Immature natural killer cell (primary cell): ENCODE measurements around the gene CDCA5. TPM values are rescaled to one million over a fixed set of nuclear protein-coding genes. Genes with fewer than 3 reads are reported as not detected.

Source experiments
- DNase-seq, 3 donors: peaks; one replicate each; pipeline ENCODE4 v3.0.0; 2022; ENCODE audit warnings: mixed read lengths in 1 of 3
- H3K27ac Mint-ChIP-seq, 6 donors: one replicate each; pipeline ENCODE4 v1.8.0; 2020; ENCODE audit warnings: mixed read lengths in 6 of 6, mild to moderate bottlenecking in 5 of 6, inconsistent platforms in 4 of 6, moderate library complexity in 3 of 6
- H3K27me3 Mint-ChIP-seq, 3 donors: one replicate each; pipeline ENCODE4 v1.8.0; 2020 to 2021; ENCODE audit warnings: low read depth in 3 of 3, mild to moderate bottlenecking in 3 of 3, mixed read lengths in 3 of 3, moderate library complexity in 3 of 3, inconsistent platforms in 1 of 3
- H3K36me3 Mint-ChIP-seq, 3 donors: one replicate each; pipeline ENCODE4 v1.8.0; 2020; ENCODE audit warnings: mixed read lengths in 3 of 3, inconsistent platforms in 2 of 3, mild to moderate bottlenecking in 2 of 3
- H3K4me1 Mint-ChIP-seq, 2 donors: one replicate each; pipeline ENCODE4 v1.8.0; 2020; ENCODE audit warnings: inconsistent platforms in 2 of 2, mild to moderate bottlenecking in 2 of 2, mixed read lengths in 2 of 2, moderate library complexity in 1 of 2
- H3K4me3 Mint-ChIP-seq, 5 donors: one replicate each; pipeline ENCODE4 v1.8.0; 2020; ENCODE audit warnings: mild to moderate bottlenecking in 5 of 5, mixed read lengths in 5 of 5, inconsistent platforms in 3 of 5, moderate library complexity in 3 of 5
- H3K9me3 Mint-ChIP-seq, 6 donors: one replicate each; pipeline ENCODE4 v1.8.0; 2020; ENCODE audit warnings: mild to moderate bottlenecking in 6 of 6, mixed read lengths in 6 of 6, inconsistent platforms in 4 of 6, moderate library complexity in 3 of 6
- polyA plus RNA-seq, 3 donors: library from polyadenylated mRNA; unstranded; fragments of 300-500 nt; fragmentation: Illumina TruSeq; gene quantifications; one replicate each; pipeline ENCODE4 v1.2.3, GENCODE V29; 2021

The CDCA5 gene
- polyA plus RNA-seq, 3 donors from 2014 or later: 1.8 to 2.9 (median 2.4) TPM

DNA sequence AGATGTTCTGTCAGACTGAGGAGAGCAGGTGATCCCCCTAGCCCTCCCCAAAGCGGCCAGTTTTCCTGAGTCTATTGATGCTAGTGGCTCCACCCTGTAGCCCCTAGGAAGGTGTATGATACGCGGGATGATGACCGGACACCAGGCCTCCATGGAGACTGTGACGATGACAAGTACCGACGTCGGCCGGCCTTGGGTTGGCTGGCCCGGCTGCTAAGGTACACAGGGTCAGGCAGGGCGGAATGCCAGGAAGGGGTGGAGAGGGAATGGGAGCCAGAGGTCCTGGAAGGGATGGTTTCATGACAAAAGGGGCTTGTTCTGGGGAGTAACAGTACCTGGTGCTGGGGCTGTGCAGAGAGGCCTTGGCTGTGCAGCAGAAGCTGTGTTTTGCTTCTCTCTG, 3.4 kb upstream of the CDCA5 start:
- peaks cover 13 to 17% (median 14%) of the 10 kb centered on the region in 3 donors for H3K27me3 Mint-ChIP-seq
- no peak overlapping the region for H3K4me3 Mint-ChIP-seq

DNA sequence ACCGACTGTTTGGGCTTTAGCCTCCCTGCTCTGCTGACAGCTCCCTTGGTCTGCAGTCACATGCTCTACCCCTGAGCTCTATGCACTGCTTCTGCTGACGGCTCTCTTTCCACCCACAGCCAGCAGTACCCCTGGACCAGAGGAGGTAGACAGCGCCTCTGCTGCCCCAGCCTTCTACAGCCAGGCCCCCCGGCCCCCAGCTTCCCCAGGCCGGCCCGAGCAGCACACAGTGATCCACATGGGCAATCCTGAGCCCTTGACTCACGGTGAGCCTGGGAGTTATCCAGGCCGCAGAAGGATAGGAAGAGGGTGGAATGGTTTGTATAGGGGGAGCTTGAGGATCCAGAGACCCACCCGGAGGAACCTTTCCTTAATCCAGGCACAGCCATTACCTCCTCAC, 3.0 kb upstream of the CDCA5 start:
- no peak overlapping the region for H3K4me3 Mint-ChIP-seq
- no peak overlapping the region for H3K27ac Mint-ChIP-seq
- H3K9me3 Mint-ChIP-seq: no peaks in the 10 kb centered on the region
- H3K36me3 Mint-ChIP-seq: peaks cover 9 to 22% (median 10%) of the 10 kb centered on the region in 3 donors
- peaks cover 13 to 17% (median 14%) of the 10 kb centered on the region in 3 donors for H3K27me3 Mint-ChIP-seq
- H3K4me1 Mint-ChIP-seq: peaks cover 28 to 34% of the 10 kb centered on the region in 2 donors
- DNase-seq: no peak

More for the DNA sequence above, 3.4 kb upstream of the CDCA5 start:
- DNase-seq: no peak
- Mint-ChIP-seq H3K36me3 (peaks cover 9 to 22% (median 10%) of the 10 kb centered on the region in 3 donors), H3K4me1 (peaks cover 28 to 34% of the 10 kb centered on the region in 2 donors), H3K27ac (no peak overlapping the region), H3K9me3 (no peaks in the 10 kb centered on the region)

- H3K4me1 Mint-ChIP-seq: peaks cover 28 to 34% of the 10 kb centered on the region in 2 donors
- H3K9me3 Mint-ChIP-seq: no peaks in the 10 kb centered on the region
- DNase-seq: no peak
- H3K36me3 Mint-ChIP-seq: peaks cover 9 to 22% (median 10%) of the 10 kb centered on the region in 3 donors
- peaks cover 13 to 17% (median 14%) of the 10 kb centered on the region in 3 donors for H3K27me3 Mint-ChIP-seq
- peak overlapping the region; percentile 94 to 98 (median 97) for H3K27ac Mint-ChIP-seq
- H3K4me3 Mint-ChIP-seq: peak overlapping the region; percentile 89 to 95 (median 93)
Measured at GRCh38 chr11:65085446-65085845, 1.6 kb upstream of the CDCA5 start.

- Mint-ChIP-seq H3K9me3 (no peaks in the 10 kb centered on the region), H3K27ac (peak overlapping the region; percentile 94 to 98 (median 97)), H3K4me1 (peaks cover 28 to 34% of the 10 kb centered on the region in 2 donors), H3K27me3 (peaks cover 13 to 17% (median 14%) of the 10 kb centered on the region in 3 donors), H3K4me3 (peak overlapping the region; percentile 89 to 95 (median 93)), H3K36me3 (peaks cover 9 to 22% (median 10%) of the 10 kb centered on the region in 3 donors)
- DNase-seq: no peak
Measured at GRCh38 chr11:65084598-65085375, 947 bp upstream of the CDCA5 start.

DNA sequence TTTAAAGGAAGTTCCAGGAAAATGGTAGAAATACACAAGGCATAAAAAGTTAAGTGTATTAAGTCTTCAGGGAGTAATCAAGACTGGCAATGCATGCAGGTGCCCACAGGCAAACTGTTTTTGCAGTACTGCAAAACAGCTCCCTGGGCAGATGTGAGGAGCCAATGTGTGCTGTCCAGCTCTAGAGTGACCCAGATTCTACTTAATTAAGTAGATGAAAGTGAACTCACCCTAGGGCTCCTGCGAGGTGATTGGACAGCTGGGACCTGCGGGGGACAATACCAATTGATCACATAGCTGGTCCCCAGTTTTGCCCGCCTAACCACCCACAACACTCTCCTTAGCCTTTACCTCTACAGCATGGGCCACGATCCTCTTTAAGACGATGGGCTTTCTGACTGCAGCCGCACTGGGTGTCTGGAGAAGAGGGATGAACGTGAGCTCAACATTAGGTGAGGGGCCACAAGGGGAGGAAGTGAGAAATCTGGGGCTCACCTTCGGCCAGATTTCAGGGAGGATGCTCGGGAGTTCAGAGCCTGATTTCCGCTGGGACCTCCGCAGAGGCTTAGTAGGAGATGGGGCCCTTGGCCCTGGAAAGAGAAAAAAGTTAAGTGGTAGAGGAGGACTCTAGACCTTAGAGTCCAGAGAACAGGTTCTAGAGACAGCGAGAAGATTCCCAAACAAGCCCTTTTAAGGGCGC, 556 bp downstream of the CDCA5 start:
- Mint-ChIP-seq H3K4me3 (peak overlapping the region; percentile 89 to 95 (median 93)), H3K4me1 (peaks cover 28 to 34% of the 10 kb centered on the region in 2 donors), H3K27me3 (peaks cover 13 to 14% (median 13%) of the 10 kb centered on the region in 3 donors), H3K36me3 (peaks cover 0 to 10% (median 5%) of the 10 kb centered on the region in 3 donors), H3K27ac (peak overlapping the region; percentile 94 to 98 (median 97)), H3K9me3 (no peaks in the 10 kb centered on the region)
- DNase-seq: no peak

DNA sequence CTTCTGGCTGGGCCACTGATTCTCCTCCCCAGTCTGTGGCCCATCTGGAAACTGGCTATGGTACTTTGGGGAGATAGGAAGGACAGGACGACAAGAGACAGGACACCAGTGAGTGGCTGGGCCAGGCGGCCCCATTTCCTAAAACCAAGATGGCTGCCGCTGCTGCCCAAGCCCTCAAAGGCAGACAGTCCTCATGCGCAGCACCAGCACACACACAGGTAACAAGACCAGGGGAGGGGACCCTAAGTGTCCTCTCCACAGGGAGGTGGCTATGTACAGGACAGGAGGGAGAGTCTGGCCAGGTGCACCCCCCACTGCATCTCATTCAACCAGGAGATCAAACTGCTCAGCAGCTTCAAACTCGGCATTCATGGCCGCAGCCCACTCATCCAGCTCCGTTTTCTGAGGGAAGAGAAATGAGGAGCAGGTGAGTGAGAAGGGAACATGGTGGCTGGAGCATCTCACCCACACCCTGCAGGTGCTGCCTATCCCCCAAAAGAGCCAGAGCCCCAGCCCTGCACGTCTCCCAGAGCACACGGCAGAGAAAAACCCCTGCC, 5.0 kb downstream of the CDCA5 start:
- Mint-ChIP-seq H3K4me1 (peaks cover 11 to 13% of the 10 kb centered on the region in 2 donors), H3K27ac (peak overlapping the region in 1 of 6 donors; percentile 56), H3K9me3 (no peaks in the 10 kb centered on the region), H3K36me3 (no peaks in the 10 kb centered on the region), H3K27me3 (peaks cover 7 to 13% (median 10%) of the 10 kb centered on the region in 3 donors), H3K4me3 (no peak overlapping the region)
- DNase-seq: no peak

- Mint-ChIP-seq H3K4me1 (peaks cover 5 to 6% of the 10 kb centered on the region in 2 donors), H3K36me3 (no peaks in the 10 kb centered on the region), H3K4me3 (no peak overlapping the region), H3K9me3 (no peaks in the 10 kb centered on the region), H3K27me3 (peaks cover 0 to 7% (median 5%) of the 10 kb centered on the region in 3 donors), H3K27ac (peak overlapping the region in 4 of 6 donors; percentile 12 to 69 (median 58))
- peak; percentile 20 to 36 (median 30) for DNase-seq
Measured at GRCh38 chr11:65078151-65078550, 5.7 kb downstream of the CDCA5 start.

- no peak overlapping the region for H3K4me3 Mint-ChIP-seq
- peaks cover 0 to 2% of the 10 kb centered on the region in 2 donors for H3K4me1 Mint-ChIP-seq
- no peak overlapping the region for H3K27ac Mint-ChIP-seq
- no peak for DNase-seq
- H3K27me3 Mint-ChIP-seq: peaks cover 0 to 7% (median 3%) of the 10 kb centered on the region in 3 donors
- H3K36me3 Mint-ChIP-seq: no peaks in the 10 kb centered on the region
- no peaks in the 10 kb centered on the region for H3K9me3 Mint-ChIP-seq
Measured at GRCh38 chr11:65077451-65077850, 6.4 kb downstream of the CDCA5 start.

GRCh38 chr11:65072631-65072966, 11.2 kb downstream of the CDCA5 start:
- Mint-ChIP-seq H3K4me1 (no peaks in the 10 kb centered on the region), H3K9me3 (no peaks in the 10 kb centered on the region), H3K27ac (no peak overlapping the region), H3K4me3 (no peak overlapping the region), H3K27me3 (peaks cover 0 to 5% (median under 1%) of the 10 kb centered on the region in 3 donors), H3K36me3 (no peaks in the 10 kb centered on the region)
- DNase-seq: no peak

- H3K27ac Mint-ChIP-seq: no peak overlapping the region
Measured at GRCh38 chr11:65071907-65072630, 11.8 kb downstream of the CDCA5 start.

DNA sequence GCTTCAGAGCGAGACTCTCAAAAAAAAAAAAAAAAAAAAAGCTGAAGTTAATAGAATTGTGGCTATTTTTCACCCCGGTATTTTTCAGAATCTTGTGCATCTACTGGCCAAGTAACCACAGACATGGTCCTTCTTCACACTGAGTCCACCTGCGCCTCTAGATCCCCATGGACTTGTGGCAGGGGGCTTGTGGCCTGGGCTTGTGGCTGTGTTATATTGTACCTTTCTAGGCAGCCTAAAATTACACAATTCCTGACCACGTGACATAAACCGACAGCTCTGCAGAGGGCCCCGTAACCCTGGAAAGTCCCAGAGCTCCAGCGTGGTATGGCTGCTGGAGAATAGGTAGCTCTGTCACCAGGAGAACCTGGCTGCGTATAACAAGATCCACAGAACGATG, 14.6 kb downstream of the CDCA5 start:
- DNase-seq: no peak
- Mint-ChIP-seq H3K9me3 (no peaks in the 10 kb centered on the region), H3K4me3 (no peak overlapping the region), H3K36me3 (no peaks in the 10 kb centered on the region), H3K27me3 (no peaks in the 10 kb centered on the region), H3K4me1 (no peaks in the 10 kb centered on the region), H3K27ac (no peak overlapping the region)

More at GRCh38 chr11:65071907-65072630, 11.8 kb downstream of the CDCA5 start:
- H3K36me3 Mint-ChIP-seq: no peaks in the 10 kb centered on the region
- no peaks in the 10 kb centered on the region for H3K4me1 Mint-ChIP-seq
- H3K27me3 Mint-ChIP-seq: peaks cover 0 to 2% (median 0%) of the 10 kb centered on the region in 3 donors
- no peaks in the 10 kb centered on the region for H3K9me3 Mint-ChIP-seq
- DNase-seq: no peak
- no peak overlapping the region for H3K4me3 Mint-ChIP-seq

- Mint-ChIP-seq H3K27me3 (peaks cover 0 to 2% (median 0%) of the 10 kb centered on the region in 3 donors), H3K27ac (no peak overlapping the region), H3K9me3 (no peaks in the 10 kb centered on the region), H3K4me1 (no peaks in the 10 kb centered on the region), H3K36me3 (no peaks in the 10 kb centered on the region), H3K4me3 (no peak overlapping the region)
- DNase-seq: no peak
Measured at GRCh38 chr11:65067446-65067845, 16.4 kb downstream of the CDCA5 start.

DNA sequence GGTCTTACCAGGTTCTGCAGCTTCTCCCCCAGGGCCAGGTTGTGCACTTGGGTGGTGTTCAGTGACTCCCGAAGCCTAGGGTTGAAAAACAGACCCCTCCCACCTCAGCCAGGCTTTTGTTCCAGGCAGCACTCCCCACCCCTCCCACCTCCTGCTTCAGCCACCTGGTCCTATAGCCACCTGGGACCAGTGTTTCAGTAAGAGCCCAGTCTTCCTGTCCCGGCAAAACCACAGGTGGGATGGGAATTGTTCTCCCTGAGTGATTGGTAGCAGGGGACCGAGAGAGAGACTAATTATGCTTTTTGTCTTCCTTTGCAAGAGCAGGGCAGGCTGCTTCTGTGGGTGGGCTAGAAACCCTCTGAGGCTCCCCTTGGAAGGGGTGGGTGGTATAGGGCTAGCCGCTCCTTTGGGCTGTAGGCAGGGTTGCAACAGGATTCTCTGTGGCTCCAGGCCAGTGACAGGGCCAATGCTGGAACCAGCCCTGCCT, 17.0 kb downstream of the CDCA5 start:
- H3K27me3 Mint-ChIP-seq: peaks cover 0 to 2% (median 0%) of the 10 kb centered on the region in 3 donors
- H3K9me3 Mint-ChIP-seq: no peaks in the 10 kb centered on the region
- no peaks in the 10 kb centered on the region for H3K4me1 Mint-ChIP-seq
- DNase-seq: no peak
- H3K4me3 Mint-ChIP-seq: no peak overlapping the region
- no peaks in the 10 kb centered on the region for H3K36me3 Mint-ChIP-seq
- no peak overlapping the region for H3K27ac Mint-ChIP-seq
